Mesendoderm (in vitro differentiated cells): ENCODE data around the gene ASTN1.

Experiments
- DNase-seq: peaks from one replicate; pipeline ENCODE4 v3.0.0; 2013
- H2AK5ac ChIP-seq: 2 replicates; pipeline ENCODE4 v1.6.1; 2013; ENCODE audit warnings: low read length, inconsistent platforms
- H2BK120ac ChIP-seq: 2 replicates; pipeline ENCODE4 v1.6.1; 2013; ENCODE audit warnings: low read depth, mild to moderate bottlenecking, low read length, moderate library complexity, mixed read lengths
- H2BK15ac ChIP-seq: replicated peaks from 2 replicates; pipeline ENCODE4 v1.6.1; 2013; ENCODE audit warnings: low read depth, mild to moderate bottlenecking, moderate library complexity
- H2BK5ac ChIP-seq: 2 replicates; pipeline ENCODE4 v1.6.1; 2013; ENCODE audit warnings: low read length, inconsistent platforms
- H3K18ac ChIP-seq: 2 replicates; pipeline ENCODE4 v1.6.1; 2013; ENCODE audit warnings: mild to moderate bottlenecking, low read length, mixed read lengths
- H3K23ac ChIP-seq: one replicate; pipeline ENCODE4 v1.6.1; 2013; ENCODE audit warnings: low read length
- H3K27ac ChIP-seq: 2 replicates; pipeline ENCODE4 v1.5.1; 2013; ENCODE audit warnings: low read depth, mild to moderate bottlenecking, inconsistent platforms, low read length, moderate library complexity
- H3K27me3 ChIP-seq: 2 replicates; pipeline ENCODE4 v1.6.1; 2013; ENCODE audit warnings: low read length, control low read depth, mild to moderate bottlenecking, inconsistent platforms; ENCODE audit not compliant: insufficient read depth, poor library complexity
- H3K36me3 ChIP-seq: 2 replicates; pipeline ENCODE4 v1.6.1; 2013; ENCODE audit warnings: low read length, inconsistent platforms; ENCODE audit not compliant: control insufficient read depth, insufficient read depth
- H3K4ac ChIP-seq: one replicate; pipeline ENCODE4 v1.6.1; 2013; ENCODE audit warnings: low read depth, mild to moderate bottlenecking, low read length, moderate library complexity
- H3K4me1 ChIP-seq: 2 replicates; pipeline ENCODE4 v1.6.1; 2013; ENCODE audit warnings: low read depth, low read length, inconsistent platforms; ENCODE audit not compliant: control insufficient read depth
- H3K4me2 ChIP-seq: 2 replicates; pipeline ENCODE4 v1.6.1; 2013; ENCODE audit warnings: low read length
- H3K4me3 ChIP-seq: 2 replicates; pipeline ENCODE4 v1.5.1; 2013; ENCODE audit warnings: mild to moderate bottlenecking, low read length
- H3K56ac ChIP-seq: one replicate; pipeline ENCODE4 v1.6.1; 2013; ENCODE audit warnings: low read length
- H3K79me1 ChIP-seq: 2 replicates; pipeline ENCODE4 v1.6.1; 2013; ENCODE audit warnings: low read length, inconsistent platforms
- H3K79me2 ChIP-seq: 2 replicates; pipeline ENCODE4 v1.6.1; 2013; ENCODE audit warnings: mild to moderate bottlenecking, low read length; ENCODE audit not compliant: control insufficient read depth, insufficient read depth
- H3K9ac ChIP-seq: 2 replicates; pipeline ENCODE4 v1.6.1; 2013; ENCODE audit warnings: low read length, inconsistent platforms
- H4K5ac ChIP-seq: one replicate; pipeline ENCODE4 v1.6.1; 2013; ENCODE audit warnings: low read length
- H4K8ac ChIP-seq: one replicate; pipeline ENCODE4 v1.6.1; 2013; ENCODE audit warnings: low read depth, mild to moderate bottlenecking, control low read depth, low read length, moderate library complexity
- WGBS: extraction: QIAGEN DNeasy Blood & Tissue Kit; methylation state at CpG from one replicate; pipeline ENCODE4 v1.1.7; 2013; ENCODE audit warnings: low lambda C conversion rate, missing lambda C conversion rate; ENCODE audit not compliant: insufficient coverage; ENCODE audit errors: extremely low coverage; 5-methylcytosine and 5-hydroxymethylcytosine counted together

ASTN1 gene

GRCh38 chr1:176854758-176855745 lies 309.5 kb downstream of the ASTN1 start:
- Histone ChIP-seq H4K5ac (no peak overlapping the region), H3K23ac (no peak overlapping the region), H3K4me2 (no peak overlapping the region), H3K27me3 (no peaks in the 10 kb centered on the region), H3K79me1 (no peaks in the 10 kb centered on the region), H2AK5ac (no peak overlapping the region), H3K9ac (no peak overlapping the region), H3K36me3 (no peaks in the 10 kb centered on the region), H2BK120ac (no peak overlapping the region), H3K56ac (no peak overlapping the region), H3K79me2 (no peaks in the 10 kb centered on the region), H2BK15ac (no peak overlapping the region), H3K18ac (no peak overlapping the region), H4K8ac (no peak overlapping the region), H3K27ac (no peak overlapping the region), H3K4me3 (no peak overlapping the region), H3K4ac (no peak overlapping the region), H3K4me1 (peaks cover 2% of the 10 kb centered on the region), H2BK5ac (no peak overlapping the region)
- WGBS = no CpG with 5 or more reads among the region's 7 CpGs
- DNase-seq = no peak

DNA sequence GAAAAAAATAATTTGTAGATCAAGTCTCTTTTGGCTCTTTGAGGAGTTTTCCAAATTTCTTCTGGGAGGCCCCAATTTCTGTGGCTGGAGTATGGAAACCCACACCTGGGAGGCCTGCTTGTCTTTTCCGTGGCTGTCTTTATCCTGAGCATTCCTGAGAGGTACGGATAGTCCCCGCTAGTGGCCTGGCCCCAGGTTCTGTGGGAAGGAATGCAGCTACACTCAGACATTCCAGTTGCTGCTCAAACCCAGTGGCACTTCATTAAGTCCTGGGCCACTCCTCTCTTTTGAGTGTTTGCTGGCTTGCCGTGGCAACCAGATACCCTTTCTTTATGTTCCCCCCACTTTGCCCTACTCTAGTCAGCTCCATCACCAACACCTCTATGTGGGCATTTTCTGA lies 310.4 kb downstream of the ASTN1 start:
- Histone ChIP-seq H2BK15ac (no peak overlapping the region), H2BK120ac (no peak overlapping the region), H3K27ac (no peak overlapping the region), H2AK5ac (no peak overlapping the region), H3K79me1 (no peaks in the 10 kb centered on the region), H4K5ac (no peak overlapping the region), H2BK5ac (no peak overlapping the region), H3K18ac (no peak overlapping the region), H3K4me3 (no peak overlapping the region), H3K36me3 (no peaks in the 10 kb centered on the region), H3K9ac (no peak overlapping the region), H3K4ac (no peak overlapping the region), H3K79me2 (no peaks in the 10 kb centered on the region), H3K23ac (no peak overlapping the region), H3K4me2 (no peak overlapping the region), H3K56ac (no peak overlapping the region), H3K27me3 (no peaks in the 10 kb centered on the region), H4K8ac (no peak overlapping the region), H3K4me1 (peaks cover 2% of the 10 kb centered on the region)
- WGBS = no CpG with 5 or more reads among the region's 4 CpGs
- peak; percentile 73 for DNase-seq

GRCh38 chr1:176853503-176853902 lies 311.0 kb downstream of the ASTN1 start:
- no CpG with 5 or more reads among the region's 3 CpGs for WGBS
- no peak overlapping the region for H2BK120ac ChIP-seq
- peak; percentile 84 for DNase-seq
- no peak overlapping the region for H2BK15ac ChIP-seq
- no peak overlapping the region for H3K23ac ChIP-seq
- no peaks in the 10 kb centered on the region for H3K36me3 ChIP-seq
- no peak overlapping the region for H4K5ac ChIP-seq
- no peak overlapping the region for H3K27ac ChIP-seq
- no peak overlapping the region for H3K4ac ChIP-seq
- no peaks in the 10 kb centered on the region for H3K27me3 ChIP-seq
- no peak overlapping the region for H3K4me2 ChIP-seq
- H2BK5ac ChIP-seq = no peak overlapping the region
- no peaks in the 10 kb centered on the region for H3K79me1 ChIP-seq
- no peak overlapping the region for H3K4me3 ChIP-seq
- no peak overlapping the region for H4K8ac ChIP-seq
- H3K4me1 ChIP-seq = peaks cover 2% of the 10 kb centered on the region
- H2AK5ac ChIP-seq = no peak overlapping the region
- no peak overlapping the region for H3K9ac ChIP-seq
- peak overlapping the region; percentile 20 for H3K18ac ChIP-seq
- H3K79me2 ChIP-seq = no peaks in the 10 kb centered on the region
- no peak overlapping the region for H3K56ac ChIP-seq

- no peak overlapping the region for H3K27ac ChIP-seq
- no peaks in the 10 kb centered on the region for H3K79me2 ChIP-seq
- no peak overlapping the region for H3K4me2 ChIP-seq
- no peak for DNase-seq
- H4K8ac ChIP-seq = no peak overlapping the region
- no peak overlapping the region for H3K18ac ChIP-seq
- H3K4ac ChIP-seq = no peak overlapping the region
- H3K4me1 ChIP-seq = peaks cover 2% of the 10 kb centered on the region
- H3K9ac ChIP-seq = no peak overlapping the region
- no peak overlapping the region for H3K23ac ChIP-seq
- H3K27me3 ChIP-seq = no peaks in the 10 kb centered on the region
- H3K4me3 ChIP-seq = no peak overlapping the region
- no CpG with 5 or more reads among the region's 3 CpGs for WGBS
- H3K79me1 ChIP-seq = no peaks in the 10 kb centered on the region
- H2BK15ac ChIP-seq = no peak overlapping the region
- H3K56ac ChIP-seq = no peak overlapping the region
- H2BK5ac ChIP-seq = no peak overlapping the region
- H3K36me3 ChIP-seq = no peaks in the 10 kb centered on the region
- H2BK120ac ChIP-seq = no peak overlapping the region
- no peak overlapping the region for H2AK5ac ChIP-seq
- H4K5ac ChIP-seq = no peak overlapping the region
These were observed 312.4 kb downstream of the ASTN1 start for GRCh38 chr1:176852124-176852523.

- no peak overlapping the region for H3K23ac ChIP-seq
- H2BK5ac ChIP-seq = no peak overlapping the region
- no peak overlapping the region for H3K56ac ChIP-seq
- H2BK15ac ChIP-seq = no peak overlapping the region
- H2BK120ac ChIP-seq = no peak overlapping the region
- no peaks in the 10 kb centered on the region for H3K27me3 ChIP-seq
- no peaks in the 10 kb centered on the region for H3K79me1 ChIP-seq
- H3K4ac ChIP-seq = no peak overlapping the region
- H3K18ac ChIP-seq = no peak overlapping the region
- no peaks in the 10 kb centered on the region for H3K36me3 ChIP-seq
- H3K79me2 ChIP-seq = no peaks in the 10 kb centered on the region
- no CpG with 5 or more reads among the region's 4 CpGs for WGBS
- no peak overlapping the region for H2AK5ac ChIP-seq
- H3K27ac ChIP-seq = no peak overlapping the region
- H3K4me2 ChIP-seq = no peak overlapping the region
- DNase-seq = no peak
- H3K4me3 ChIP-seq = no peak overlapping the region
- no peak overlapping the region for H3K9ac ChIP-seq
- no peak overlapping the region for H4K5ac ChIP-seq
- no peak overlapping the region for H4K8ac ChIP-seq
- peaks cover 2% of the 10 kb centered on the region for H3K4me1 ChIP-seq
These were observed 313.6 kb downstream of the ASTN1 start for GRCh38 chr1:176850871-176851270.
